ENCODE data around the gene ASIC1. TPM values are rescaled to one million over a fixed set of nuclear protein-coding genes. Genes with fewer than 3 reads are reported as not detected.

The ASIC1 gene
- total RNA-seq, 4 donors from 2014 or later = 0.75 to 3.0 (median 0.81) TPM

GRCh38 chr12:50121641-50122040 is 64.2 kb downstream of the ASIC1 start:
- in situ Hi-C loops (cut with MboI; ENCODE audit: low pct_ligation_motif_present in 1 of 4, low pct_unique_long_range_greater_than_20kb in 1 of 4, low sequenced_read_pairs in 3 of 4) = no loop called here
- peak overlapping the region; percentile 5 to 43 (median 24) for H3K27ac ChIP-seq
- intact Hi-C loops (cut with DNase I; ENCODE audit: low total_unique reads) = no loop called here

GRCh38 chr12:50123203-50123602 is 65.8 kb downstream of the ASIC1 start:
- intact Hi-C loops (cut with DNase I; ENCODE audit: low total_unique reads) = no loop called here
- peaks cover 6 to 33% (median 11%) of the 10 kb centered on the region in 4 donors for H3K4me1 ChIP-seq
- no peaks in the 10 kb centered on the region for H3K27me3 ChIP-seq
- TF ChIP-seq, protein P1, sequence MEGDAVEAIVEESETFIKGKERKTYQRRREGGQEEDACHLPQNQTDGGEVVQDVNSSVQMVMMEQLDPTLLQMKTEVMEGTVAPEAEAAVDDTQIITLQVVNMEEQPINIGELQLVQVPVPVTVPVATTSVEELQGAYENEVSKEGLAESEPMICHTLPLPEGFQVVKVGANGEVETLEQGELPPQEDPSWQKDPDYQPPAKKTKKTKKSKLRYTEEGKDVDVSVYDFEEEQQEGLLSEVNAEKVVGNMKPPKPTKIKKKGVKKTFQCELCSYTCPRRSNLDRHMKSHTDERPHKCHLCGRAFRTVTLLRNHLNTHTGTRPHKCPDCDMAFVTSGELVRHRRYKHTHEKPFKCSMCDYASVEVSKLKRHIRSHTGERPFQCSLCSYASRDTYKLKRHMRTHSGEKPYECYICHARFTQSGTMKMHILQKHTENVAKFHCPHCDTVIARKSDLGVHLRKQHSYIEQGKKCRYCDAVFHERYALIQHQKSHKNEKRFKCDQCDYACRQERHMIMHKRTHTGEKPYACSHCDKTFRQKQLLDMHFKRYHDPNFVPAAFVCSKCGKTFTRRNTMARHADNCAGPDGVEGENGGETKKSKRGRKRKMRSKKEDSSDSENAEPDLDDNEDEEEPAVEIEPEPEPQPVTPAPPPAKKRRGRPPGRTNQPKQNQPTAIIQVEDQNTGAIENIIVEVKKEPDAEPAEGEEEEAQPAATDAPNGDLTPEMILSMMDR (IDR thresholded peaks at IDR 0.05) = no peak
- TF ChIP-seq POLR2AphosphoS5 (IDR thresholded peaks at IDR 0.05) = no peak
- no peak for TF ChIP-seq EP300 (IDR thresholded peaks at IDR 0.05; ENCODE audit: low read depth)
- no peak for TF ChIP-seq POLR2A (IDR thresholded peaks at IDR 0.05)
- no peak for DNase-seq
- no peaks in the 10 kb centered on the region for H3K9me3 ChIP-seq
- WGBS, 2 donors (ENCODE audit: low coverage in 1 of 2) = 63 to 71% methylated on average over 1 to 2 of the region's 2 CpGs
- H3K27ac ChIP-seq = no peak overlapping the region
- no peak overlapping the region for H3K4me3 ChIP-seq
- peaks cover 0 to 25% (median 5%) of the 10 kb centered on the region in 4 donors for H3K36me3 ChIP-seq
- in situ Hi-C loops (cut with MboI; ENCODE audit: low pct_ligation_motif_present in 1 of 4, low pct_unique_long_range_greater_than_20kb in 1 of 4, low sequenced_read_pairs in 3 of 4) = no loop called here

More at GRCh38 chr12:50121641-50122040, 64.2 kb downstream of the ASIC1 start:
- no peak for DNase-seq
- WGBS, 2 donors (ENCODE audit: low coverage in 1 of 2) = 67 to 81% methylated on average over 4 to 5 of the region's 5 CpGs
- no peak for TF ChIP-seq POLR2A (IDR thresholded peaks at IDR 0.05)
- TF ChIP-seq, protein P1 (IDR thresholded peaks at IDR 0.05) = no peak
- peaks cover 0 to 25% (median 7%) of the 10 kb centered on the region in 4 donors for H3K36me3 ChIP-seq
- no peaks in the 10 kb centered on the region for H3K9me3 ChIP-seq
- no peak overlapping the region for H3K4me3 ChIP-seq
- H3K27me3 ChIP-seq = no peaks in the 10 kb centered on the region
- H3K4me1 ChIP-seq = peaks cover 6 to 46% (median 14%) of the 10 kb centered on the region in 4 donors

- peaks cover 0 to 17% (median 8%) of the 10 kb centered on the region in 4 donors for H3K36me3 ChIP-seq
- in situ Hi-C loops (cut with MboI; ENCODE audit: low pct_ligation_motif_present in 1 of 4, low pct_unique_long_range_greater_than_20kb in 1 of 4, low sequenced_read_pairs in 3 of 4) = no loop called here
- peaks cover 0 to 11% (median 0%) of the 10 kb centered on the region in 4 donors for H3K4me1 ChIP-seq
- no peaks in the 10 kb centered on the region for H3K9me3 ChIP-seq
- WGBS, 2 donors (ENCODE audit: low coverage in 1 of 2) = 87% methylated on average over 2 of the region's 2 CpGs; no CpG with 5 or more reads in 1 of the 2 donors
- intact Hi-C loops (cut with DNase I; ENCODE audit: low total_unique reads) = no loop called here
- no peak for DNase-seq
- no peak overlapping the region for H3K27ac ChIP-seq
- no peak overlapping the region for H3K4me3 ChIP-seq
- TF ChIP-seq, protein P1 (IDR thresholded peaks at IDR 0.05) = no peak
- no peak for TF ChIP-seq EP300 (IDR thresholded peaks at IDR 0.05; ENCODE audit: low read depth)
- TF ChIP-seq POLR2AphosphoS5 (IDR thresholded peaks at IDR 0.05) = no peak
- no peak for TF ChIP-seq POLR2A (IDR thresholded peaks at IDR 0.05)
- no peaks in the 10 kb centered on the region for H3K27me3 ChIP-seq
Observed at GRCh38 chr12:50127546-50127945, 70.2 kb downstream of the ASIC1 start.

DNA sequence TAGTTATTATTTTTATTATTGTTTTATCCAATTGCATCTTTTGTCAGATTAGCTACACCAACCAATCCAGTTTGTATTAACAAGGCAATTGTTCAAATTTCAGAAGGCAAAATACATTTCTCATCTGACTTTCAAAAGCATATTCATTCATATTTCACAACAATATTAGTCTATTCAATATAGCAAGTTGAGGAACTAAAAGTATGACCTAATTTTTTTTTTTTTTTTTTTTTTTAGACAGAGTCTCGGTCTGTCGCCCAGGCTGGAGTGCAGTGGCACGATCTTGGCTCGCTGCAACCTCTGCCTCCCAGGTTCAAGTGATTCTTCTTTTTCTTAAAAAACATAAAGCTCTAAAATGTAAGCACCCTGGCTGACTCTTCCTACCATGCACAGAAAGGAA is 71.9 kb downstream of the ASIC1 start:
- no peak overlapping the region for H3K4me3 ChIP-seq
- no peaks in the 10 kb centered on the region for H3K27me3 ChIP-seq
- in situ Hi-C loops (cut with MboI; ENCODE audit: low pct_ligation_motif_present in 1 of 4, low pct_unique_long_range_greater_than_20kb in 1 of 4, low sequenced_read_pairs in 3 of 4) (no loop called here), intact Hi-C loops (cut with DNase I; ENCODE audit: low total_unique reads) (no loop called here)
- TF ChIP-seq EP300 (IDR thresholded peaks at IDR 0.05; ENCODE audit: low read depth) = no peak
- TF ChIP-seq POLR2A (IDR thresholded peaks at IDR 0.05) = no peak
- TF ChIP-seq POLR2AphosphoS5 (IDR thresholded peaks at IDR 0.05) = no peak
- TF ChIP-seq, protein P1 (IDR thresholded peaks at IDR 0.05) = no peak
- 79 to 89% methylated on average over 4 of the region's 4 CpGs for WGBS, 2 donors (ENCODE audit: low coverage in 1 of 2)
- no peak overlapping the region for H3K27ac ChIP-seq
- DNase-seq = no peak
- peaks cover 0 to 27% (median 12%) of the 10 kb centered on the region in 4 donors for H3K36me3 ChIP-seq
- no peaks in the 10 kb centered on the region for H3K9me3 ChIP-seq
- H3K4me1 ChIP-seq = peaks cover 0 to 4% (median 0%) of the 10 kb centered on the region in 4 donors
